GM23338 (cell line): ENCODE measurements around the gene PRKG2. TPM values are rescaled to one million over a fixed set of nuclear protein-coding genes. Genes with fewer than 3 reads are reported as not detected.

Source experiments
- ATAC-seq: fragments of 200-7000 bp; cut with Tn5 transposase; 3 replicates; pipeline ENCODE4 v1.9.1; 2020
- DNase-seq: peaks from one replicate; pipeline ENCODE4 v3.0.0-alpha.2; 2015; ENCODE audit warnings: low spot score
- H2AFZ ChIP-seq: fragments of 200-600 bp; sonication (generic); 2 replicates; pipeline ENCODE4 v1.8.0; 2016; ENCODE audit warnings: antibody characterized with exemption, mild to moderate bottlenecking, moderate library complexity
- H3F3A ChIP-seq: fragments of 200-600 bp; sonication (generic); replicated peaks from 2 replicates; pipeline ENCODE4 v1.8.0; 2017; ENCODE audit warnings: antibody characterized with exemption, mixed run types, low read depth
- H3K27ac ChIP-seq: fragments of 200-600 bp; sonication (generic); 2 replicates; pipeline ENCODE4 v1.6.1; 2016; ENCODE audit warnings: low read depth
- H3K27me3 ChIP-seq: fragments of 200-600 bp; sonication (generic); 2 replicates; pipeline ENCODE4 v1.8.0; 2016; ENCODE audit warnings: mild to moderate bottlenecking, mixed run types, moderate library complexity; ENCODE audit not compliant: insufficient read depth
- H3K36me3 ChIP-seq: fragments of 200-600 bp; sonication (generic); 2 replicates; pipeline ENCODE4 v1.8.0; 2016; ENCODE audit warnings: mild to moderate bottlenecking; ENCODE audit not compliant: insufficient read depth
- H3K4me1 ChIP-seq: fragments of 200-600 bp; sonication (generic); 2 replicates; pipeline ENCODE4 v1.8.0; 2016; ENCODE audit warnings: mild to moderate bottlenecking, moderate library complexity; ENCODE audit not compliant: insufficient read depth
- H3K4me2 ChIP-seq: fragments of 200-600 bp; sonication (generic); 2 replicates; pipeline ENCODE4 v1.7.1; 2017; ENCODE audit warnings: mixed run types
- H3K4me3 ChIP-seq: fragments of 200-600 bp; sonication (generic); 2 replicates; pipeline ENCODE4 v1.6.1; 2016; ENCODE audit warnings: mixed run types
- H3K79me2 ChIP-seq: fragments of 200-600 bp; sonication (generic); replicated peaks from 2 replicates; pipeline ENCODE4 v1.8.0; 2017; ENCODE audit warnings: mild to moderate bottlenecking; ENCODE audit not compliant: insufficient read depth
- H3K9me2 ChIP-seq: fragments of 200-600 bp; sonication (generic); 2 replicates; pipeline ENCODE4 v1.8.0; 2017; ENCODE audit not compliant: insufficient read depth
- H4K20me1 ChIP-seq: fragments of 200-600 bp; sonication (generic); replicated peaks from 2 replicates; pipeline ENCODE4 v1.8.0; 2017; ENCODE audit warnings: mild to moderate bottlenecking; ENCODE audit not compliant: insufficient read depth
- H3K27ac Mint-ChIP-seq: 2 replicates; pipeline ENCODE4 v1.8.0; 2020; ENCODE audit warnings: inconsistent platforms, mild to moderate bottlenecking, moderate library complexity, mixed read lengths
- H3K27me3 Mint-ChIP-seq: 3 replicates; pipeline ENCODE4 v1.8.0; 2022; ENCODE audit warnings: low read depth, mild to moderate bottlenecking, moderate library complexity, mixed read lengths, inconsistent platforms; ENCODE audit not compliant: insufficient read depth, poor library complexity
- H3K36me3 Mint-ChIP-seq: 3 replicates; pipeline ENCODE4 v1.8.0; 2021; ENCODE audit warnings: low read depth, mild to moderate bottlenecking, inconsistent platforms, moderate library complexity, mixed read lengths
- H3K4me1 Mint-ChIP-seq: 3 replicates; pipeline ENCODE4 v1.8.0; 2020; ENCODE audit warnings: mild to moderate bottlenecking, inconsistent platforms, mixed read lengths
- H3K4me3 Mint-ChIP-seq: 3 replicates; pipeline ENCODE4 v1.8.0; 2021; ENCODE audit warnings: moderate library complexity, mild to moderate bottlenecking, inconsistent platforms, mixed read lengths
- H3K9me3 Mint-ChIP-seq: 3 replicates; pipeline ENCODE4 v1.8.0; 2020; ENCODE audit warnings: moderate library complexity, mild to moderate bottlenecking, inconsistent platforms, mixed read lengths
- EZH2 ChIP-seq: fragments of 200-600 bp; sonication (generic); IDR thresholded peaks from one replicate; pipeline ENCODE4 v1.8.0; 2017; ENCODE audit warnings: antibody characterized with exemption, mild to moderate bottlenecking, low read depth; ENCODE audit not compliant: unreplicated experiment
- ZNF462 ChIP-seq: fragments of 250-450 bp; sonication (Bioruptor Pico); IDR thresholded peaks from 2 replicates; pipeline ENCODE4 v1.5.0; 2020; ENCODE audit warnings: mild to moderate bottlenecking, moderate library complexity
- polyA plus RNA-seq: library from polyadenylated mRNA; unstranded; fragments of >200 nt; fragmentation: Nextera tagmentation; extraction: Ambion mirVana; gene quantifications from 2 replicates; pipeline ENCODE4 v1.2.1, GENCODE V29; 2016
- total RNA-seq: library from RNA; depleted of rRNA; stranded (reverse); fragments of >200 nt; shearing (Covaris generic); gene quantifications from 2 replicates; pipeline ENCODE4 v1.2.3, GENCODE V29; 2014; rRNA removed

The PRKG2 gene
- total and polyA plus RNA-seq, 2 experiments from 2014 or later, result 1.9 to 3.6 TPM

DNA sequence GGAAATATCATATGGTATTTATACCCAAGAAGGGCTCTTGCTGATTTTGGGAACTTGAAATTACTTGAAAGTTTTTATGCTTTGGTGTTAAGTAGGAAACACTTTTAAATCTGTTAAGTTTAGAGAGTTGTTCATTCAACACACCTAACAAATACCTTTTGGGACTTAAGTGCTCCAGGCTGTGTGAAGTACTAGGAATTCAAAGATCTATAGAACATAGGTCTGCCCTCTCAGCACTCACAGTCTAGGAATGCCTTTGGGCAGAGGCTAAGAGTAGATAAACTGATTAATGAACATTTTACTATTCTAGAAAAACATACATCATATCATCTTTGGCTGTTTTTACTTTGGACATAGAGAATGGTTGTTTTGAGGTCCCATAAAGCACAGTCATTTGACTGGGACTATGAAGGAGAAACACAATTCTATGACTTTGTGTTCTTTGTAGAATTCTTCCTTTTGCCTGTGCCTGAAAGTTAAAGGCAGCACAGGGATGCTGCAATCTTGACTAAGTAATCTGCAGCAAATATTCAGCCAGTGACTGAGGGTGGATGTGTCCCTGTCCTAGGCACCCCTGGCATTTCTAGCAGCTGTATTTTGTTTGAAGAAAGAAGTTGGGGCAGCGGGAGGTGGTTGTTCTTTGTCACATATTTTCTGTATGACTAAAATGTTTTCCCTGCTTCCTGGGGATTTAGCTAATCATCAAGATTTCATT is 176.2 kb downstream of the PRKG2 start:
- no peaks in the 10 kb centered on the region for H3K36me3 Mint-ChIP-seq
- Histone ChIP-seq H3K4me2 (no peak overlapping the region), H4K20me1 (no peaks in the 10 kb centered on the region), H3K4me1 (0 out of 2 replicates have a peak, but pooled peaks cover 7% of the 10 kb centered on the region), H3K36me3 (no peaks in the 10 kb centered on the region), H3K4me3 (no peak overlapping the region), H3F3A (no peaks in the 10 kb centered on the region), H2AFZ (no peak overlapping the region), H3K27me3 (peaks cover 4% of the 10 kb centered on the region; the same call in 1 of the 2 replicates), H3K9me2 (no peaks in the 10 kb centered on the region), H3K79me2 (no peaks in the 10 kb centered on the region), H3K27ac (no peak overlapping the region)
- no peaks in the 10 kb centered on the region for H3K27me3 Mint-ChIP-seq
- H3K27ac Mint-ChIP-seq, result no peak overlapping the region
- DNase-seq, result no peak
- peaks cover 15% of the 10 kb centered on the region for H3K4me1 Mint-ChIP-seq
- TF ChIP-seq ZNF462 (no peak), EZH2 (no peak)
- no peak for ATAC-seq
- H3K9me3 Mint-ChIP-seq, result no peaks in the 10 kb centered on the region
- H3K4me3 Mint-ChIP-seq, result no peak overlapping the region

Other genes with a start within 250 kb of the PRKG2 start
- 0.04 and 0.10 TPM in 2 replicates for gene BMP3, start 184.5 kb downstream of the PRKG2 start, total RNA-seq
- 0.03 TPM in 1 of 2 replicates, not detected in the other for gene BMP3, start 184.5 kb downstream of the PRKG2 start, polyA plus RNA-seq